ENCODE data around the gene EFL1.

- TF ChIP-seq CTCF (IDR thresholded peaks at IDR 0.05; ENCODE audit: low read length), result no peak
- no peak for TF ChIP-seq EZH2 (IDR thresholded peaks at IDR 0.05; ENCODE audit: borderline replicate concordance, low read length)
Measured at GRCh38 chr15:82132742-82133141, 129.8 kb downstream of the EFL1 start.

Data from OCI-LY1 (cell line).